Skeletal muscle cell (primary cell): ENCODE measurements around the gene POLD1.
A peak's percentile ranks its signal among the peaks of the same experiment; 100 is the strongest.

Experiments used
- DNase-seq: peaks from one replicate; pipeline ENCODE4 v3.0.0-alpha.2; 2010; ENCODE audit warnings: low read depth
- H3K4me3 ChIP-seq: 2 replicates; pipeline ENCODE4 v1.5.1; 2011; ENCODE audit warnings: low read depth, mild to moderate bottlenecking, control low read depth, low read length, moderate library complexity

POLD1 gene

DNA sequence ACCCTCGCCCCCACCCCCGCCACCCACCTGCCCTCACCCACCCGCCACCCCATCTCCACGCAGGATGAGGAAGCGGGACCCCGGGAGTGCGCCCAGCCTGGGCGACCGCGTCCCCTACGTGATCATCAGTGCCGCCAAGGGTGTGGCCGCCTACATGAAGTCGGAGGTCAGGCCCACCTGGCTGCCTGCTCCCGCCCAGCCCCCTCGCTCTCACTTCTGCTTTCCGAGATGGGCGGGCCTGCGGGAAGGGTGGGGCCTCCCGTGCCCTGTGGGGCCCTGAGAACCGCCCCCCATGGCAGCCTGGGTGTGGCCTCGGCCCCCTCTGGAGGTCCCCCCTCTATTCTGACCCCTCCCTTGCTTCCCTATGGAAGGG lies 31.5 kb downstream of the POLD1 start:
- DNase-seq: no peak
- H3K4me3 ChIP-seq: no peak overlapping the region

DNA sequence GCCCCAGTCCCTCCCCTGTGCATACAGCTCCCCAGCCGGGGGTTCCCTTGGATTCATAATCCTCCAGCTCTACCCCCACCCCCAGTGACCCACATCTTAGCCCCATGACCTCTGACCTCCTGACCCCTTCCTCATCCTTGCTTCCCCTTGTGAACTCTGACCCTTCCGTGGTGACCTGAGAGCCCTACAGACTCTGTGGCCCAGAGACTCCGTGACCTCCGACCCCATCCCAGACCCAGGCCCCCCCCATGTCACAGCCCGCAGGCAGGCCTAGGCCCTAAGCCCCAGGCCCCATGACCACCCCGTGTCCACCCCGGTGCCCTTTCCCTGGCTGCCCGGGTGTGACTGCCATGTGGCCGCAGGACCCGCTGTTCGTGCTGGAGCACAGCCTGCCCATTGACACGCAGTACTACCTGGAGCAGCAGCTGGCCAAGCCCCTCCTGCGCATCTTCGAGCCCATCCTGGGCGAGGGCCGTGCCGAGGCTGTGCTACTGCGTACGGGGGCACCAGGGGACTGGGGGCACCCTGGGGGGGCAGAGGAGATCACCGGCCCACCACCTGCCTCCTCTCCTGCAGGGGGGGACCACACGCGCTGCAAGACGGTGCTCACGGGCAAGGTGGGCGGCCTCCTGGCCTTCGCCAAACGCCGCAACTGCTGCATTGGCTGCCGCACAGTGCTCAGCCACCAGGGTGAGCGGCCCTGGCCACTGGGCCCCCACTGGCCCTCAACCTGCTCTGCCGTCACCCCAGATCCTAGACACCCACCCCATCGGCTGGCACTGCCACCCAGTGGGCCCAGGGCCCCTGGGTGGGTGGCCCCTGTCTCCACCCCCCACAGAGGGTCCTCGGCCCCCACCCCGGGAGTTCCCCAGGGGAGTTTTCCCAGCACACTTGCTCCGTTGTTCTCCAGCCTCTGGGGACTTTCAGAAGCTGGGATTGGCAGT lies 32.2 kb downstream of the POLD1 start:
- no peak for DNase-seq
- no peak overlapping the region for H3K4me3 ChIP-seq

DNA sequence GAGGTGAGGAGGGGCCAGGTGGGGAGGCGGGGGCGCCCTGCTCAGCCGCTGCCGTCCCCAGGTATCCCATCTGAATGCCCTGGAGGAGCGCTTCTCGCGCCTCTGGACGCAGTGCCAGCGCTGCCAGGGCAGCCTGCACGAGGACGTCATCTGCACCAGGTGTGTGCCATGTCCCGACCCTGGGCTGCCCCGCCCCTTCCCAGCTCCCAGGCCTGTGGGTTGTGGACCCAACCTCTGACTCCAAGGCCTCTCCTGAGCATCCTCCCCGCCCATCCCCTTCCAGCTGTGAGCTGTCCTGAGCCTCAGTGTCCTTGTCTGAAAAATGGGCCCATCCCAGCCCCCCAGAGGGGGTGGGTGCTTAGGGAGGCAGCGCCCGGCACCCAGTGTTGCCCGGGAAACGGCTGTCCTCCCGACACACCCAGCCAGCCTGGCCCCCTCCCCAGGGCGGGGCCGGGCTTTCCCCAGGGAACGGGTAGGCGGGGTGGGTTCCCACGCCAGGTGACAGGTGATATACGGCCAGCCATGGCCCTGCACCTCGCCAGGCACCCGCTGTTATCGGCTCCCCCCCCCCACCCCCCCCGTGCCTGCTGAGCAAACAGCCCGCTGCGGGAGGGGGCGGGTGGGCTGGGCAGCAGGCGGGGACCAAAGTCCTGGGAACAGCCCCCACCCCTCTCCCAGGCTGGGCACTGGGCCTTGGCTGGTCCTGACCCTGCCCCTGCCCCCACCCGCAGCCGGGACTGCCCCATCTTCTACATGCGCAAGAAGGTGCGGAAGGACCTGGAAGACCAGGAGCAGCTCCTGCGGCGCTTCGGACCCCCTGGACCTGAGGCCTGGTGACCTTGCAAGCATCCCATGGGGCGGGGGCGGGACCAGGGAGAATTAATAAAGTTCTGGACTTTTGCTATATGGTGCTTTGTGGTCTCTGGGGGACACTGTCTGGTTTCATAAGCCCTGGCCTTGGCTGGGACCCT lies 33.2 kb downstream of the POLD1 start:
- no peak for DNase-seq
- H3K4me3 ChIP-seq: no peak overlapping the region

DNA sequence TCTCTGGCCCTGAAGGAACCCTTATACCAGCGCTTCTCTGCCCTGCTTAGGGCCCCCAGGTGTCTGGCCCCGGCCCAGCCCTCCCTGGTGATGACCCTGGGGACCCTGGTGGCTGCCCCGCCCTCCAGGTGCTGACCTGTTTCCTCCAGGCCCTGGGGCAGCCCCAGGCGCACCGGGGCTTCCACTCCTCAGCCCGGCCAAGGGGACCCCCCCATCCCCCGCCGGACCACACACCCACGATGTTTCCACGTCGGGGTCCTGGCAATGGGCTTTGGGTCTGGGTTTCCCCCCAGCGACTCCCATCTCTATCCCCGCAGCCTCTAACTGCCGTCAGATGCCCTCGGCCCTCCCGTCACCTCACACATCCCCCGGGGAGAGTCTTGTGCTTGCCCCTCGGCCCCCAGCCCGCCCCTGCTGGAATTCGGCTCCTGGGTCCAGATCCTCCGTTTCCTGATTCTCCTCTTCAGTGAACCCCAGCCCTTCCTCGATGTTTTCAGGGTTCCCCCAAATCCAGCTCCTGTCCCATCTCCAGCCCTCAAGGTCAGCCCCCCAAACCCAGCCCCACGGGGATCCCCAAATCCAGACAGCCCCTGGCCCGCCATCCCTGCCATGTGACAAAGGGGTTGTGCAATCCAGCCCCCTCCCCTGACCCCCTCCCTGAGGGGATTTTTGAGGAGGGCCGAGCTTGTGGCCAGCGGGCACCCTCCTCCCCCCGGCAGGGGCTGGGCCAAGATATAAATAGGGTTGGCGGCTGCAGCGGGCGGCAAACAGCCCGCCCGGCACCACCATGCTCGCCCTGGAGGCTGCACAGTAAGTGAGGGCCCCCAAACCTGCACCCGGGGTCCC lies 34.3 kb downstream of the POLD1 start, which contains the start of gene SPIB:
Gene SPIB, plus strand, starts transcription at position 763 of the 846 bp plus-strand sequence. Its CDS starts 25 bp downstream, at position 788.
- no peak within 1 kb of the TSS for H3K4me3 ChIP-seq
- DNase-seq: no peak

DNA sequence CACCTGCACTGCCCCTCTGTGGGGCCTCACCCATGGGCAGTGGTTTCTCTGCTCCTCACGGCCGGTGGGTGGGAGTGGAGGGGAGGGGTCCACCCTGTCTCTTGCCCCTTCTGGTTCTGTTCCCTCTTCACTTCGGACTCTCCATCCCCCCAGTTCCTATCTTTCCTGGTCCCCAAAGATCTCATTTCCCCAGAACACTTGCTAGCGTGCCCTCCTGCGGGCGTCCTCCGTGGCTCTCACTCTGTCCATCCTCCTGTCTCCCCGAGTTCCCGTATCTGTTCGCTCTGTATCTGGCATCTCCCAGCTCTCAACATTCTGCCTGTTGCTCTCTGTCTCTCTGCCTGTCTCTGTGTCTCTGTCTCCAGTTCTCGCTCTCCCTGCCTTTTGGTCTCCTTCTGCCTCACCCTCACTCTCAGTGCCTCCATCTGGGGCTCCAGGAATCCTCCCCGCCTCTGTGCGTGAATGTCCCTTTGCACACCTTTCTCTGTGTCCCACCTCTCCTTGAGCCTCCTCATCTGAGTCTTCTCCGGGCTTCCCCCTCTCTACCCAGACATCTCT lies 35.0 kb downstream of the POLD1 start:
- DNase-seq: no peak
- H3K4me3 ChIP-seq: no peak overlapping the region

DNA sequence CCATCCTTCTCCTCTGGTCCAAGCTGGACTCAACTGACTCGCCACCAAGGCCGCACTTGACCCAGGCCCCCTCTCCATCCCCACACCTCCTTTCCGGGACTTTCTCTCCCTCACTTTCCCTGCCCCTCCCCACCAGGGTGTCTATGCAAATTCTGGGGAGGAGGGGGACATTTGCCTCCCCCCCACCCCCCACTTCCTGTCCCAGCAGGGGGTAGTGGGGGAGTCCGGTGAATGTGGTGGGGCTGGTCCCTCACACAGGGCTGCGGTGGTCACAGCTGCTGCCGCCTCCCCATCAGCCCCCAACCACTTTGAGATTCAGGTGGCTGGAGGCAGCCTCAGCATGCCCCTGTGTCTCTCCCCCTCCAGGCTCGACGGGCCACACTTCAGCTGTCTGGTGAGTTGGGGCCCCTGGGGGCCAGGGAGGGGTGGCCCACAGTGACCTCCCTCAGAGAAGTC lies 35.5 kb downstream of the POLD1 start:
- no peak for DNase-seq

DNA sequence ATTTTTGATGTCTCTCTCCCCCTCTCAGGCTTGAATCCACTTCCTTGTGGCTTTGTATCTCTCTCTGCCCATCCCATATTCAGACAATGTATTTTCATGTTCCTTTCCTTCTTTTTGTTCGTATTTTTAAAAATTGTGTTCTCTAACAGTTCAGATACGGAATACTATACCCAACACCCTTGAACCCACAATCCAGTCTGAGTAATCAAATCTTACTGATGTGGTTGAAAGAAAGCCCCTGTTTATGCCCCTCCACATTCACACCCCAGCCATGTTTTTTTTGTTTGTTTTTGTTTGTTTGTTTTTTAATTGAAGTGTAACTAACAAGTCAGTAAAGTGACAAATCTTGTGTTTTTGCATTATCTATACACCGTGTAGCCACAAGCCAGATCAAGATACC lies 36.0 kb downstream of the POLD1 start:
- DNase-seq: no peak
- no peak overlapping the region for H3K4me3 ChIP-seq

More for the DNA sequence above, 35.5 kb downstream of the POLD1 start:
- no peak overlapping the region for H3K4me3 ChIP-seq

DNA sequence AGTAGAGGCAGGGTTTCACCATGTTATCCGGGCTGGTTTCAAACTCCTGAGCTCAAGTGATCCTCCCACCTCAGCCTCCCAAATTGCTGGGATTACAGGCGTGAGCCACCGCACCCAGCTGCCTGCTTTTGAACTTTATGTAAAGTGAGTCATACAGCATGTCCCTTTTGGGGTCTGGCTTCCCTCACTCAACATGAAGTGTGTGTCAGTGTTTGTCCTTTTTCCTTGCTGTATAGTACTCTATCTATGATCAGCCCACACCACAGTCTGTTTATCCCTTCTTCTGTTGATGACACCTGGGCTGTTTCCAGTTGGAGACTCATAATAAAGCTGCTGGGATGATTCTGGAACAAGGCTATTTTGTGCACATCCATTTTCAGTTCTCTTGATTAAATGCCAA lies 36.7 kb downstream of the POLD1 start:
- DNase-seq: no peak
- H3K4me3 ChIP-seq: no peak overlapping the region

DNA sequence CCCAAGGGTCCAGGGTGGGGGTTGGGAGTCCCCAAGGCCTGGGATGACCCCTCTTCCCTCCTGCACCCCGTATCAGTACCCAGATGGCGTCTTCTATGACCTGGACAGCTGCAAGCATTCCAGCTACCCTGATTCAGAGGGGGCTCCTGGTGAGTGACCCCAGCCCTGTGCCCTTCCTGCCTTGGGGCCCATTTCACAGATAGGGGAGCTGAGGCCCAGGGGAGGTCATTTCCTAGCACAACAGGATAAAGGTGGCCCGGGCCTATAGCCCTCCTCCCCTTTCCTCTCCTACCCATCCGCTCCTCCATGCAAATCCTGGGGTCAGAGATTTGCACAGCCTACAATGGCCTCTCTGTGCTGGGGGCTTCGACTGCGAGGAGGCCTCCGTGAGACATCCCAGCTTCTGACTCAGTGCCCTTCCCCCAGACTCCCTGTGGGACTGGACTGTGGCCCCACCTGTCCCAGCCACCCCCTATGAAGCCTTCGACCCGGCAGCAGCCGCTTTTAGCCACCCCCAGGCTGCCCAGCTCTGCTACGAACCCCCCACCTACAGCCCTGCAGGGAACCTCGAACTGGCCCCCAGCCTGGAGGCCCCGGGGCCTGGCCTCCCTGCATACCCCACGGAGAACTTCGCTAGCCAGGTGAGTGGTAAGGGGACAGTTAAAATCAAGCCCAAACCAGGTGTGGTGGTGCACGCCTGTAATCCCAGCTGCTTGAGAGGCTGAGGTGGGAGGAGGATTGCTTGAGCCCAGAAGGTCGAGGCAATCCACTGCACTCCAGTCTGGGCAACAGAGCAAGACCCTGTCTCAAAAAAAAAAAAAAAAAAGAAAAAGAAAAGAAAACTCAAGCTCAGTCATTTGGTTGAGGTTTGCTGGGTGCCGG lies 38.5 kb downstream of the POLD1 start:
- no peak overlapping the region for H3K4me3 ChIP-seq
- DNase-seq: no peak

DNA sequence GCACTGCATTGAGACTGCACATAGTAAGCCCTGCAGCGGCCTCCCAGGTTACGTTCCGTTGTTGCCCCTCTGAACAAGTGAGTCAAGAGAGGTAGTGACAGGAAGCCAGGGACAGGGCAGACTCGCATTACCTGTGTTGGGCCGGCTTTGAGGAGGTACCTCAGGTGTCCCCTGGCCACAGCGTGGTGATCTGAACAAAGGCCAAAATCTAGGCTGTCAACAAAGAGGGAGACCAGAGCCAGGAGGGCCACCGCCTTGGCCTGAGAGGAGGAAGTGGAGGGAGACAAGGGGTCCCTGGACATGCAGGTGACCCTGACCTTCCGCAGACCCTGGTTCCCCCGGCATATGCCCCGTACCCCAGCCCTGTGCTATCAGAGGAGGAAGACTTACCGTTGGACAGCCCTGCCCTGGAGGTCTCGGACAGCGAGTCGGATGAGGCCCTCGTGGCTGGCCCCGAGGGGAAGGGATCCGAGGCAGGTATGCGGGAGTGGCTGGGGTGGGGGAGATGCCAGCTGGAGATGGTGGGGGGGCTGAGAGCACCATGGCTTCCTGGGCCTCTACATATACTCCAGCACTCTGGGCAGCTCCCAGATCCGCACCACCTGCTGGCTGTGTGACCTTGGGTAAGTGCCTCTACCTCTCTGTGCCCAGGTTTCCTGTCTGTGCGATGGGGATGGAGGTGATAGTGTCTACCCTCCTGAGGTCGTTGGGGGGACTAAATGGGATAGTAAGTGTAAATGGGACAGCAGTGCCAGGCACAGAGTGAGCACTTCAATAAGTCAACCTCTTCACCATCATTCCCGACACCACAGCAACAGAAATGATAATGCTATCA lies 39.3 kb downstream of the POLD1 start:
- no peak for DNase-seq
- H3K4me3 ChIP-seq: no peak overlapping the region

DNA sequence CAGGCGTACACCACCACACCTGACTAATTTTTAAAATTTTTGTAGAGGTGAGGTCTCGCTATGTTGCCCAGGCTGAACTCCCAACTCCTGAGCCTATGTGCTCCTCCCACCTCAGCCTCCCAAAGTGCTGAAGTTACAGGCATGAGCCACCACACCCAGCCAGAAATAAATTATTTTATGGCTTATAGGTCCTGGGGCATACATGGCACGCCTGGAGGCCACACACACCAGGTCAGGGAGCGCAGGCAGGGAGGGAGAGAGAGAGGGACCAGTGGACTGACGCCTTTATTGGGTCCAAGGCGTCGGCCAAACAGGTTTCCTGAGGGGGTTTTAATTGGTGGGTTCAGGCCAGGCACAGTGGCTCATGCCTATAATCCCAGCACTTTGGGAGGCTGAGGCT lies 41.4 kb downstream of the POLD1 start:
- DNase-seq: no peak

DNA sequence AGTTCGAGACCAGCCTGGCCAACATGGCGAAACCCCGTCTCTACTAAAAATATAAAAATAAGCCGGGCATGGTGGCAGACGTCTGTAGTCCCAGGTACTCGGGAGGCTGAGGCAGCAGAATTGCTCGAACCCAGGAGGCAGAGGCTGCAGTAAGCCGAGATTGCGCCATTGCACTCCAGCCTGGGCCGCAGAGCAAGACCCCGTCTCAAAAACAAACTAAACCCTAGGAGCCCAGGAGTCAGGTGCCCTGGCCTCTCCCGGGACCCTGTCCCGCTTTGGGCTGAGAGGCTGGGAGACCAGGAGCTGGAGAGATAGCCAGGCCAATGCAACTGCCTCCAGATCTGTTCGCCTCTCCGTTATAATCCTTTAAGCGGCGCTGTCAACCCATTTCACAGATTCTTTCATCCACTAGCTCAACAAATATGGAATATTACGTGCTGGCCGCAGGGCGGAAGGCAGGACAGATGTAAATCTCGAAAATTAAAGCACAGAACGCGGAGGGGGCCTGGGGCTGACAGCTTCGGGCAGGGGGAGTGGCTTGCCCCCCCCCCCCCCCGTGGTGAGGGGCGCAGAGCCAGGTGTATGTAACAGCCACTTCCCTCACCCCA lies 43.3 kb downstream of the POLD1 start:
- no peak for DNase-seq
- H3K4me3 ChIP-seq: peak overlapping the region; percentile 29

More for the DNA sequence above, 41.4 kb downstream of the POLD1 start:
- H3K4me3 ChIP-seq: no peak overlapping the region

DNA sequence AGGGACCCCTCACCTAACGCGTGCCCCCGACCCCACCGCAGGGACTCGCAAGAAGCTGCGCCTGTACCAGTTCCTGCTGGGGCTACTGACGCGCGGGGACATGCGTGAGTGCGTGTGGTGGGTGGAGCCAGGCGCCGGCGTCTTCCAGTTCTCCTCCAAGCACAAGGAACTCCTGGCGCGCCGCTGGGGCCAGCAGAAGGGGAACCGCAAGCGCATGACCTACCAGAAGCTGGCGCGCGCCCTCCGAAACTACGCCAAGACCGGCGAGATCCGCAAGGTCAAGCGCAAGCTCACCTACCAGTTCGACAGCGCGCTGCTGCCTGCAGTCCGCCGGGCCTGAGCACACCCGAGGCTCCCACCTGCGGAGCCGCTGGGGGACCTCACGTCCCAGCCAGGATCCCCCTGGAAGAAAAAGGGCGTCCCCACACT lies 43.9 kb downstream of the POLD1 start:
- peak; percentile 44 for DNase-seq
- peak overlapping the region; percentile 29 for H3K4me3 ChIP-seq

DNA sequence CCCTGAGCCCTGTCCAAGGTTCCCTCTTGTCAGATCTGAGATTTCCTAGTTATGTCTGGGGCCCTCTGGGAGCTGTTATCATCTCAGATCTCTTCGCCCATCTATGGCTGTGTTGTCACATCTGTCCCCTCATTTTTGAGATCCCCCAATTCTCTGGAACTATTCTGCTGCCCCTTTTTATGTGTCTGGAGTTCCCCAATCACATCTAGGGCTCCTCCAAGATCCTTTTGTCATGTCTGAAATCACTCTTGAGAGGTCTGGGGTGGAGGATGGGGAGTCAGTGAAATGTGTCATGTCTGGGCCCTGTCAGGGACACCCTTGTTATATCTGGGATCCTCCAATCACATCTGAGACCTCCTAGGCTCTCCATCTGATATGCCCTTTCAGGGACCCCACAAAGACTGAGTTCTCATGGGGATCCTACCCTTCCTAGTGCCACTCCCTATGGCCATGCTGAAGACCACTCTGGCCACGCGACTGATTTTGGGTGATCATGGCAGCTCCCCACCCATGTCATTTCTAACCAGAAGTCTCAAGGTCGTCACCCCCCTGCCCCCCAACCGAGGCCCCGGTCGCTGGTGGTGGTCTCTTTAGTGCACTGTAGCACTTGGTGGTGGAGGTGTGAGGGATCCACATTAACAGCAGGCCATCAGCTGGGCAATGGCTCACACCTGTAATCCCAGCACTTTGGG lies 44.8 kb downstream of the POLD1 start:
- no peak for DNase-seq
- no peak overlapping the region for H3K4me3 ChIP-seq

DNA sequence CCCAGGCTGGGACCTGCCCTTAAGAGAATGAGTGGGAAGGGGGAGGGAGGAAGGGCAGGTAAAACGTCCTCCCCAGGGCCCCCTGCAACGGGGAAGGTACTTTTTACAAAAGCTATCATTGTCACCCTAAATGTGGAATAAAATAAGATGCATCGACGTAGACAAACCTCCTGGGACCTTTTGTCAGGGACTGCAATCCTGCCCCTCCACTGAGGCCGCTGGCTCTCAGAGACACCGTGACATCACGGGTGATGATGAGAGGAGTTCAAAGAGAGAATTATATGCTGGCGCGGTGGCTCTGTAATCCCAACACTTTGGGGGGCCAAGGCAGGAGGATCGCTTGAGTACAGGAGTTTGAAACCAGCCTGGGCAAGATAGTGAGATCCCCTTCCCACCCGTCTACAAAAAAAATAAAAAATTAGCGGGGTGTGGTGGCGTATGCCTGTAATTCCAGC lies 46.8 kb downstream of the POLD1 start:
- DNase-seq: no peak
- H3K4me3 ChIP-seq: peak overlapping the region; percentile 52
